NCI-H1417 treated with DMSO at 0.1 percent for 48 hours (cell line): Measurements from ENCODE around the gene NTRK1.

Experiments
- DNase-seq: peaks from one replicate; lab custom pipeline; 2025; lab: John Stamatoyannopoulos, UW

The NTRK1 gene

DNA sequence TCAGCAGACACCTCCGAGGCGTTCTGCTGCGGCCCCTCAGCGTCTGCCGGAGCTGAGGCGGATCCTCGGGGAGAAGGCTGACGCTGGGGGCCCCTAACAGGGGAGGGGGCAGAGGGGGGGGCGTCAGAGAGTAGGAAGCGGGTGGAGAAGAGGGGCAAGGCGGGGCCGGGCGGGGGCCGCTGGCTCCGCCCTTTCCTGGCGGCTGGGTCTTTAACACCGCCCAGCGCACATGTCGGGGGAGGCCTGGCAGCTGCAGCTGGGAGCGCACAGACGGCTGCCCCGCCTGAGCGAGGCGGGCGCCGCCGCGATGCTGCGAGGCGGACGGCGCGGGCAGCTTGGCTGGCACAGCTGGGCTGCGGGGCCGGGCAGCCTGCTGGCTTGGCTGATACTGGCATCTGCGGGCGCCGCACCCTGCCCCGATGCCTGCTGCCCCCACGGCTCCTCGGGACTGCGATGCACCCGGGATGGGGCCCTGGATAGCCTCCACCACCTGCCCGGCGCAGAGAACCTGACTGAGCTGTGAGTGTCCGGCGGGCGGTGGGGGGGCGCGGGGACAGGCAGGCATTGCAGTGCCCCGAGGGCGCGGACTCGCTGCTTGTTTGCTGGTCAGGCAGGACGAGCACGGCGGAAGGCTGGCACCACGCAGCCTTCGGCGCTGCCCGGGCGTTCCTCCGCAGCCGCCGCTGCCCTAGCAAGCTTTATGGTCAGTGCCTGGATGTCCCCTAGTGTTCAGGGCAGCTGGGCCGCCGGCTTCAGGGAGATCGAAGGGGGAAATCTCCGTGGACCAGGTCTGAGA is at the start of gene NTRK1:
Gene NTRK1, plus strand, starts transcription at position 238 of the 796 bp plus-strand sequence. Its CDS starts 70 bp downstream, at position 308.
- no peak for DNase-seq

GRCh38 chr1:156811168-156811567 is 49.5 kb upstream of the NTRK1 start:
- DNase-seq = no peak

DNA sequence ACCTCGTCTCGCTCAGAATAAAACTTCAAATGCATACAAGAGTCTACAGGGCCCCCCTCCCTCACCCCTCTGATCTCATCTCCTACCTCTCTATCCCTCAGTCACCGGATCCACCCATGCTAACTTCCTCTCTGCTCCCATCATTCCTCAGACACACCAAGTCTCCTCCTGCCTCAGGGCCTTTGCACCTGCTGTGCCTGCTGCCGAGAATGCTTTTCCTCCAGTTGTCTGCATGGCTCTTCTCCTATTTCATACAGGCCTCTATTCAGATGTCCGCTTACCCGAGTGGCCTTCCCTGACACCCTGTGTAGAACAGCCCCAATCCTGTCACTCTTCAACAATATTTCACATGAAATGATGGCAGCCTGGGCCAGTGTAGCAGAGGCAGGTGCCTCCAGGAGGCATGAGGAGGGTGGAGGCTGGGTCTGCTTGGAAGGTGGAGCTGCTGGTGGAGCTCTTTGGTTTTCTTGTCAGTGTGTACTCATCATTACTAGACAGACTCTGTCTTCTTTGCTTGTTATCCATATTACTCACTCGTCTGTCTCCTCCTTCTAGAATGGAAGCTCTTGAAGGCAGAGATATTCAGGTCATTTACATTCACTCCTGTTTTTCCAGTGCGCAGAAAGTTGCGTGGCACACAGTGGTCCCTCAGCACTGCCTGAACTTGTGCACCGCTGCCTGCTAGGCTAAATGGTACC is 48.2 kb upstream of the NTRK1 start:
- no peak for DNase-seq

GRCh38 chr1:156813298-156813697 is 47.4 kb upstream of the NTRK1 start:
- DNase-seq = no peak

DNA sequence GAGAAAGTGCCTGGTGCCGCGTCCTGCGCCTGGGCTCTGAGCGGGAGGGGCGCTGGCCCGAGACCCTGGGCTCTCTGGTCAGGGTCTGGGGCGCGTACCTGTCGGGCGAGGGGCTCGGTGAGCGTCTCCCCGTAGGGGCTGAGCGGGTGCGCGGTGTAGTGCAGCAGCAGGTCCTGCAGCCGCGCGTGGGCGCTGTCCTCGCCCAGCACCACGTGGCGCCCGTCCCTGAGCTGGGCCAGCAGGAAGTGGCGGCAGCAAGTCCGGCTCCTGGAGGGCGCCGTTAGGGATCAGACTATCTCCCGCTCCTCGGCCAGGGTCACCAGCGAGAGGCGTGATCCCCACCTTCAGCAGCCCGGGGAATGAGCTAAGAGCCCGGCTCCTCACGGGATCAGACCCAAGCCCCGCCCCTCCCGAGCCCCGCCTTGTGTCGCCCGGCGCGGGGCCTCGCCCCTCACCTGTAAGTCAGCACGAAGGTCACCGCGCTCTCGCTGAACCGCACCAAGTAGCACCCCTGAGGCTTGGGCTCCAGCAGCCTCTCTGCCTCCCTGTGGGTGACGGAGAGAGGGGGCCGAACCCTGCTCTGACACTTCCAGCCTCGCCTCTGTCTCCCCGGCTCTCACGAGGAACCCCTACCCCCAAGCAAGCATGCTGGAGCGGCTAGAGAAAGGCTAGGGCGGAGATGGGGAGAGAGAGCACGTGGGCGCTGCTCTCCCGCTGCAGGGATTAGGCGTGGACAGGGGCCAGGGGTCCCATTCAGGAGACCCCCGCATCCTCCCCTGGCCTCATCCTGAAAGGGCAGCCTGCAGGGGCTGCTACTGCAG is 46.7 kb upstream of the NTRK1 start:
- peak; percentile 14 for DNase-seq

GRCh38 chr1:156814571-156815260 is 45.9 kb upstream of the NTRK1 start:
- no peak for DNase-seq

DNA sequence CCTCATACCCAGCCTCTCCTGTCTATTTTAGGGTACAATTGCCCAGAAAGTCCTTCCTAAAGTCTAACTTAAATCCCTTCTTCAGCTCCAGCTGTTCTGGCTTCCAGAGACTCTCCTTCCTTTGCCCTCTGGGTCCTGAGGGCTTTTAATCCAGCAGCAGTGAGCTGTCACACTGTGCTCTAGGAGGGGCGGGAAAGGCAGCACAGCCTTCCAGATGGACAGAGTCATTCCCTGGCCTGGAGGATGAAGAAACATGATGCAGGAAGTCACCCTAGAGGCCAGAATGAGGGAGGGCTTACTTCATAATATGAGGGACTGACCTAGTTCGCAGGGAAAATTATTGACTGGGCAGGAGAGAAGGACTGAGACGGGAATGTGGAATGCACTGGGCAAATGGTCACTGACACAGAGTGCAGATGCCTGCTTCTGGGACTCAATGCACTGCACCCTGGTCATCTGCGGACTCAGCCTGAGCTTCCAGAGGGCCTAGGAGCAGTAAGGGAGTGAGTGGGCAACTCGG is 45.3 kb upstream of the NTRK1 start:
- DNase-seq = no peak

DNA sequence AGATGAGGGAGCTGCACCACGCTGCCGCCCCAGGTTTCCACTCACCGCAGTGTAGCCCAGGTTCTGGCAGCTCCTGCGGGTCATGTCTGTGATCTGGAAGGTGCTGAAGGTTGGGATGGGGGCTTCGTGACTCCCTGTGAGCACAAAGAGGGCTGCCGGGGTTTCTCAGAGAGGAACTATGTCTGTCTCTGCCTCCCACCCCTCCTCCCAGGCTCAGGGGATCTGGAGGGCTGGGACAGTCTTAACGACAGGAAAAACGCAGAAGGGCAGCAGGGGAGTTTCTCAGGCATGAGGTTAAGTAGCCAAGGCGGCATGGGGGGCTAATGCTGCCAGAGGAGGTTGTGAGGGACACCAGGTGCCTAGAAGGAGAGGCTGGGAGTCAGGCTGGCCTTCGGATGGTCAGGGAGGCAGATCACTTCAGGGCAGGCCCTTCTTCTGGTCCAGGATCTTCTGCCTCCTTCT is 44.7 kb upstream of the NTRK1 start:
- DNase-seq = no peak

- DNase-seq = no peak
Measured at GRCh38 chr1:156816561-156817328, 43.9 kb upstream of the NTRK1 start, which contains the start of gene SH2D2A. TSS of gene SH2D2A (minus strand) at chr1:156816848. CDS start at chr1:156816708, 140 bp downstream.

GRCh38 chr1:156821801-156822200 is 38.9 kb upstream of the NTRK1 start:
- DNase-seq = no peak

DNA sequence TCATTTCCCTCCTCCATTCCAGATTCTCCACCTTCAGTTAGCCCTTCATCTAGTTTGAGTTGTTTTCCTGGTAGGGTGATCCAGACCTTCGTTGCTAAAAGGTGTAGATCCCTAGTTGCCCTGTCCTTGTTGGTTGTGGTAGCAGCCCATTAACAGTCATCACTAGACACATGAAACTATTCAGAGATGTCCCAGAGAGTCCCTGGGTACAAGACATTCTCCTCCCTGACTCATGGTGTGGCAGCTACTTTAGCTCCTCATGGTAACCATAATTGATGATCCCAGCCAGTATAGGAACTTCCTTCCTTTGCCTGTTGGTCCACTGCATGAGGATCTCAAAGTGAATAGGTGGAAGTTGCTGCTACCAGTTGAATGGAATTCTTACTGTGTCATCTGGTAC is 38.0 kb upstream of the NTRK1 start:
- DNase-seq = no peak

- DNase-seq = no peak
Measured at GRCh38 chr1:156823210-156823790, 37.4 kb upstream of the NTRK1 start.

DNA sequence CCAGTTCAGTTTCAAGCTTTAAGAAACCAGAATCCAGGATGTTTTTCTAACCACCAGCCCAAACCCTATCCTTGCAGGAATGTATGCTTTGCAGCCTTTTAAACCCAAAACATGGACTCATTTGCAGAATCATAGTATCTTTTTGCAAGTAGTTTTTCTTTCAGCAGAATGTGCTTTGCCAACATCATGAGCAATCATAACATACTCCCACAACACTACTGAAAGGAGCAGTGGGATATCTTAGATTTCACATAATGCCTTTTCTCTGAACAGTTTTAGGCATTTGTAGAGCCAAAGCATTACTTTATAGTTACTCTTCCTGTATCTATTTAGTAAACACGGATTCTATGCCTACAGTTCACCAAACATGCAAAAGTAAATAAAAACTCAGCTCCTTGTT is 34.0 kb upstream of the NTRK1 start:
- no peak for DNase-seq

DNA sequence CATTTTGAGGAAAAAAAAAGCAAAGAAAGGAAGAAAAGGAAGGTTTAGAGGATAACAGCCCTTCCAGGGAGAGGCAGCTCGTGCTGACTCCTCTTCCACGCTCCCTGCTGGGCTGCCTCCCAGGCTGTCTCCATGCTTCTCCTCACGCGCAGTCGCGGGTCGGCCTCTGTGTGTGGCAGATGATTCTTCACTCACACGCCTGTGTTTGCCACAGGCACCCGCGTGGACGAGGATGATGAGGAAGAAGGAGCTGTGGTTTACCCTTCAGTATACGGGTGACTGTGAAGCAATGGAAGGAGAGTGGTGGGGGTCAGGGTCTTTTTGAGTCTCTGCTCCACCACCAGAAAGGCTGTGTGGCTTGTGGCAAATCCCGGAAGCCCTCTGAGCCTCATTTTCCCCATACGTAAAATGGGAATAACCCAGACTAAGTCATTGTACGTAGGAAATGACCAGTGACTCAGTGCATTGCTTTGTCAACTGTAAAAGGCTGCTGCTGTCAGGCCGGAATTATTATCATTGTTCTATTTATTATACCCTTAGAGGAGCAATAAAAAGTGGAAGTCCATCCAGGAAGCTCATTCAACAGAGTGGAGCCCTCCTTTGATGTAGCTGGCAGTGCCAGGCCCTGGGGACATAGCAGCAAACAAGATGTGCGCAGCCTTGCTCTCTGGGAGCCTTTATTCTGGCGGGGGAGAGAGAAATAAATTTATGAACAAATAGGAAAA is 32.1 kb upstream of the NTRK1 start:
- DNase-seq = no peak

GRCh38 chr1:156832434-156832833 is 28.2 kb upstream of the NTRK1 start:
- DNase-seq = no peak

DNA sequence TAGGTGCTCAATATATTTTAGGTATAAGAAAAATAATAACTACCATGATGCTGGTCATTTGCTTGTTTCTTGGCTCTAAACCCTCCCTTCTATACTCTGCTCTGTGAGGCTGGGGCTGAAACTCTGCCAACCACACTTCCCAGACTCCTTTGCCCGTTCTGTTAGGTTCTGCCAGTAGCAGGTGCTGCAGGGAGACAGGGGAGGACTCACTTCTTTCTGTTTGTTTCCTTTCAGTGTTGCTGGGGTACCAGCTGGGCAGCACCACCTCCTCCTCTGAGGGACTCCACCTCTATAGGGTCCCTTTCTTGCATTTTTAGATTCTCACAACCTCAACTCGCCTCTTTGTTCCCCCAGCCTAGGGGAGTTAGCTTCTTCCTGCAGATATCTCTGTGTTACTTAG is 27.1 kb upstream of the NTRK1 start:
- no peak for DNase-seq

DNA sequence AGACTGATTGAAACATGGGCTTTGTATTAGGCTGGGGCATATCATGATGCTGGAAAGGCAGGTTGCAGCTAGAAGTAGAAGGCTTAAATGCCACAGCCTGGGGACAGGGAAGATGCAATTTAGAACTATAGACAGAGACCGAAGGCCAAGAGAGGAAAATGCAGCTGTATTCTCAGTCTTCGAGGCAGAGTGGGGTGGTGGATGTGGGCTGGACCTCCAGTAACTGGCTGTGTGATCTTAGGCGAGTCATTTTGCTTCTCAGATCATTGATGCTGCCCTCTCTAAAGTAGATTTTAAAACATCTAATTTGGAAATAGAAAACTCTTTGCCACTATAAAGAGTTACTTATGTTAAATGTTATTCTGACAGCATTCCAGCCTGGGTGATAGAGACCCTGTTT is 26.3 kb upstream of the NTRK1 start:
- DNase-seq = no peak

GRCh38 chr1:156836041-156836654 is 24.5 kb upstream of the NTRK1 start:
- DNase-seq = no peak

DNA sequence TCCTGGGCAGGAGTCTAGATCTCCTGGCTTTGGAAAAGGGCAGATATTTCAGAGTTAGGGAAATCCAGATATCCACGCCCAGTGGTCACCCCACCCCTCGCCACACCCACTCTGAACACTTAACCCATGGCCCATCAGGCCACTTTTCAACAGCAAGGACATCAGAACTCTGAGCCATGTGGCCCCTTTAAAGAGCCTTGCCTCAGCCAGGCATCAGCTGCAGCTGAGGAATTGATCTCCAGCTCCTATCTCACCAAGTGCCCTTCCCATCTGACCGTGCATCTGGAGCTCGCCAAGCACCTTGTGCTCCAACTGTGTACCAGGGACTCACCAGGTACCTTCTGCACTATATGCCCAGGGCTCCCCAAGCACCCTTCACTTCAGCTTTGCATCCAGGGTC is 23.8 kb upstream of the NTRK1 start:
- DNase-seq = no peak
